Measurements from ENCODE around the gene GCN1.

GRCh38 chr12:120115066-120115465, 79.4 kb downstream of the GCN1 start:
- TF ChIP-seq CTCF (IDR thresholded peaks at IDR 0.05; ENCODE audit: low read depth, low read length) (no peak), POLR2A (IDR thresholded peaks at IDR 0.05; ENCODE audit: extremely low read depth, insufficient read length) (no peak), MAX (IDR thresholded peaks at IDR 0.05; ENCODE audit: low read depth, low read length) (no peak)

Measured in NB4 (cell line).